ENCODE measurements around the gene UBAP1L. TPM values are rescaled to one million over a fixed set of nuclear protein-coding genes. Genes with fewer than 3 reads are reported as not detected.
"Not testable (repeated sequence)": the region's sequence is repeated elsewhere in the genome, so short reads cannot be mapped to it uniquely, and the experiment has no call there.

UBAP1L gene
- total RNA-seq, 2 donors from 2014 or later, result 1.9 to 8.5 TPM

GRCh38 chr15:65101411-65101890 is 13.5 kb downstream of the UBAP1L start:
- Histone ChIP-seq H3K27me3 (replicated peaks; ENCODE audit: insufficient read depth) (no peaks in the 10 kb centered on the region), H3K4me3 (no peak overlapping the region), H3K36me3 (no peaks in the 10 kb centered on the region), H3K27ac (peak overlapping the region in 1 of 2 donors; percentile 54), H3K4me1 (replicated peaks) (no peaks in the 10 kb centered on the region), H3K9me3 (no peaks in the 10 kb centered on the region)
- TF ChIP-seq POLR2AphosphoS5 (IDR thresholded peaks at IDR 0.05), result peak; percentile 32
- peak; percentile 63 to 85 (median 76) for TF ChIP-seq CTCF (IDR thresholded peaks at IDR 0.05)
- TF ChIP-seq POLR2A (IDR thresholded peaks at IDR 0.05), result no peak
- intact Hi-C loops (cut with DNase I), result no loop called here
- DNase-seq (ENCODE audit: low spot score), result peak; percentile 51
- WGBS, result 37% methylated on average over 9 of the region's 9 CpGs

GRCh38 chr15:65100442-65100841 is 14.6 kb downstream of the UBAP1L start:
- TF ChIP-seq CTCF (IDR thresholded peaks at IDR 0.05) (no peak), POLR2AphosphoS5 (IDR thresholded peaks at IDR 0.05) (peak; percentile 28)
- no peaks in the 10 kb centered on the region for H3K9me3 ChIP-seq
- DNase-seq (ENCODE audit: low spot score), result peak; percentile 35
- 57% methylated on average over 7 of the region's 7 CpGs for WGBS
- H3K27ac ChIP-seq, result peak overlapping the region in 1 of 2 donors; percentile 54
- no peaks in the 10 kb centered on the region for H3K4me1 ChIP-seq (replicated peaks)
- H3K36me3 ChIP-seq, result no peaks in the 10 kb centered on the region
- H3K27me3 ChIP-seq (replicated peaks; ENCODE audit: insufficient read depth), result no peaks in the 10 kb centered on the region
- intact Hi-C loops (cut with DNase I), result no loop called here
- H3K4me3 ChIP-seq, result no peak overlapping the region

GRCh38 chr15:65099801-65100200 is 15.2 kb downstream of the UBAP1L start:
- DNase-seq (ENCODE audit: low spot score); H3K4me1 ChIP-seq (replicated peaks); H3K36me3 ChIP-seq; H3K27me3 ChIP-seq (replicated peaks; ENCODE audit: insufficient read depth); H3K27ac ChIP-seq; H3K4me3 ChIP-seq; H3K9me3 ChIP-seq: not testable (repeated sequence)
- intact Hi-C loops (cut with DNase I), result loop anchor here (5.0 kb wide), 1 partner anchor 62 kb away; no protein-coding TSS in a partner anchor
- WGBS, result 94% methylated on average over 10 of the region's 10 CpGs

GRCh38 chr15:65099336-65099735 is 15.7 kb downstream of the UBAP1L start:
- intact Hi-C loops (cut with DNase I), result loop anchor here (5.0 kb wide), 1 partner anchor 62 kb away; no protein-coding TSS in a partner anchor
- H3K4me3 ChIP-seq, result no peak overlapping the region
- no peaks in the 10 kb centered on the region for H3K36me3 ChIP-seq
- no peak for TF ChIP-seq CTCF (IDR thresholded peaks at IDR 0.05)
- TF ChIP-seq POLR2A (IDR thresholded peaks at IDR 0.05), result no peak
- DNase-seq (ENCODE audit: low spot score), result no peak
- no peak overlapping the region for H3K27ac ChIP-seq
- no peaks in the 10 kb centered on the region for H3K27me3 ChIP-seq (replicated peaks; ENCODE audit: insufficient read depth)
- H3K4me1 ChIP-seq (replicated peaks), result no peaks in the 10 kb centered on the region
- WGBS, result 93% methylated on average over 5 of the region's 5 CpGs
- H3K9me3 ChIP-seq, result no peaks in the 10 kb centered on the region

GRCh38 chr15:65097651-65098263 is 17.2 kb downstream of the UBAP1L start:
- H3K9me3 ChIP-seq, result no peaks in the 10 kb centered on the region
- WGBS, result 96% methylated on average over 7 of the region's 7 CpGs
- H3K36me3 ChIP-seq, result no peaks in the 10 kb centered on the region
- no peak overlapping the region for H3K4me3 ChIP-seq
- no peaks in the 10 kb centered on the region for H3K4me1 ChIP-seq (replicated peaks)
- H3K27ac ChIP-seq, result no peak overlapping the region
- intact Hi-C loops (cut with DNase I), result loop anchor here (5.0 kb wide), 1 partner anchor 60 kb away; no protein-coding TSS in a partner anchor
- TF ChIP-seq POLR2A (IDR thresholded peaks at IDR 0.05) (no peak), POLR2AphosphoS5 (IDR thresholded peaks at IDR 0.05) (no peak)
- no peak for DNase-seq (ENCODE audit: low spot score)
- H3K27me3 ChIP-seq (replicated peaks; ENCODE audit: insufficient read depth), result no peaks in the 10 kb centered on the region

Data from prostate gland (tissue), 2 donors.